ENCODE data around the gene PCAT7.

The PCAT7 gene

DNA sequence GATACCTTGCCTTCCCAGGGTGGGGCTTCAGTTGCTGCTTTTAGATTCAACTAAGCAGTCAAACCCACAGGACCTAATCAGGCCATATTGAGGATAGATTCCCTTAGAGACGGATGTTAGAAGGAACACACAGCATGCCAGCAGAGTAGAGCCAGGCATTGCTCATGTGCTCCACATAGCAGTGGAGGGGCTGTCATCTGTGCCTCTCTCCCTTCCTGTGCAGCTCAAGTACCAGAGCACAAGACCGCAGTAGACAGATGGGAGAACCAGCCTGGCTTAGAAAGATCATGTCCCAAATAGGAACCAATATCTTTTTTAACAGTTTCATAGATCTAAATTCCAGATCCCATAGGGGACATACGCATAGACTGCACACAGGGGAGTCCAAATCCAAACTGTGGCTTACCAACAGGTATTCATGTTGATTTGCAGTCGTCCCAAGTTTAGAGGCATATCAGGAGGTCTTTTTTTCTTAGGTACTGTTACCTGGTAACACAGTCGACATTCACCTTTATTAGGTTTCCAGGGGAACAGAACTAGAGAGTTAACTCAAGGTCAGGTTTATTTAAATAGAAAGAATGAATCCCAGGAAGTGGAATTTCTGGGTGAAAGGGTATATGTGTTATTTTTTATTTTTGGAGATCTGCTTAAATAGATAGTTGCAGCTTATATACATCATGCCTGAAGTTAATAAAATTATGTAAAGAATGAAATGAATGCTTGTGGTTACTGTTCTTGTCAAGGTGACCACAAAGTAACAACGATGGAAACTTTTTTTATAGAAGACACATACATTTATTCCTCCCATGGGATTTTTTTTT lies 43.5 kb upstream of the PCAT7 start:
- no peak overlapping the region for H2BK15ac ChIP-seq (ENCODE audit: low read depth, poor library complexity, severe bottlenecking)
- H2AK5ac ChIP-seq (ENCODE audit: low read length, severe bottlenecking): no peak overlapping the region
- no peaks in the 10 kb centered on the region for H3K27me3 ChIP-seq (ENCODE audit: control insufficient read depth in 1 of 2, insufficient read depth in 1 of 2, low read length in 2 of 2)
- H2BK5ac ChIP-seq (ENCODE audit: low read depth, low read length, poor library complexity, severe bottlenecking): no peak overlapping the region
- H2AFZ ChIP-seq (ENCODE audit: low read depth, low read length): no peak overlapping the region
- H3K36me3 ChIP-seq (ENCODE audit: control insufficient read depth in 1 of 2, insufficient read depth in 2 of 2, low read depth in 1 of 2, low read length in 2 of 2): no peaks in the 10 kb centered on the region
- no peak overlapping the region for H3K18ac ChIP-seq (ENCODE audit: low read depth in 1 of 2, low read length in 2 of 2)
- no peaks in the 10 kb centered on the region for H3K79me1 ChIP-seq (replicated peaks; ENCODE audit: low read length, poor library complexity, severe bottlenecking)
- H4K91ac ChIP-seq (ENCODE audit: low read length): no peak overlapping the region
- no peak overlapping the region for H3K23ac ChIP-seq (ENCODE audit: low read length in 2 of 2)
- H3K4me3 ChIP-seq (ENCODE audit: insufficient read depth in 1 of 2, low read depth in 1 of 2, low read length in 2 of 2): no peak overlapping the region
- H3K9ac ChIP-seq (ENCODE audit: low read length): no peak overlapping the region
- H3K9me3 ChIP-seq (ENCODE audit: control insufficient read depth, low read length): no peaks in the 10 kb centered on the region
- H2BK12ac ChIP-seq (ENCODE audit: low read length in 2 of 2): no peak overlapping the region
- no peak overlapping the region for H3K27ac ChIP-seq (ENCODE audit: low read length, poor library complexity, severe bottlenecking)
- H2BK120ac ChIP-seq (ENCODE audit: low read depth, low read length): no peak overlapping the region
- DNase-seq: no peak
- no peaks in the 10 kb centered on the region for H3K4me1 ChIP-seq (ENCODE audit: control insufficient read depth, insufficient read depth, low read depth, low read length)
- WGBS: 92% methylated on average over 5 of the region's 6 CpGs
- no peak overlapping the region for H4K8ac ChIP-seq (ENCODE audit: low read length)
- H3K4me2 ChIP-seq (ENCODE audit: low read length, poor library complexity, severe bottlenecking): no peak overlapping the region
- H3K4ac ChIP-seq (ENCODE audit: low read depth in 1 of 2, low read length in 2 of 2): no peak overlapping the region
- H3K14ac ChIP-seq (ENCODE audit: low read length in 2 of 2): no peak overlapping the region

DNA sequence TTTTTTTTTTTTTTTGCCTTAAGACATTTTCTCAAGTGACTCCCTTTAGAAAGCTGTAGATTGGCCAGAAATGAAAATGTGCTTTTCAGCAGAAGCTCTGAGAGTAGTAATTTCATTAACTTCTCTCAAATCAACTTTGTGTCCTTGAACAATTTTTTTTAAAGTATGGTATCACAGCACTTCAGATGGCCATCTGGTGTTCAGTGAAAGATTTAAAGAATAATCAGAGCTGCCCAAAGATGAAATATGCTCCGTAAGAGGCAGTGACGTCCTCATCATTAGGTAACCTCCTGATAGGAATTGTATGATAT lies 43.0 kb upstream of the PCAT7 start:
- no peak overlapping the region for H3K27ac ChIP-seq (ENCODE audit: low read length, poor library complexity, severe bottlenecking)
- no peak overlapping the region for H4K91ac ChIP-seq (ENCODE audit: low read length)
- no peak overlapping the region for H3K4me3 ChIP-seq (ENCODE audit: insufficient read depth in 1 of 2, low read depth in 1 of 2, low read length in 2 of 2)
- H3K4ac ChIP-seq (ENCODE audit: low read depth in 1 of 2, low read length in 2 of 2): no peak overlapping the region
- no peak overlapping the region for H3K18ac ChIP-seq (ENCODE audit: low read depth in 1 of 2, low read length in 2 of 2)
- H3K36me3 ChIP-seq (ENCODE audit: control insufficient read depth in 1 of 2, insufficient read depth in 2 of 2, low read depth in 1 of 2, low read length in 2 of 2): no peaks in the 10 kb centered on the region
- no peak overlapping the region for H2BK15ac ChIP-seq (ENCODE audit: low read depth, poor library complexity, severe bottlenecking)
- no peak overlapping the region for H2BK120ac ChIP-seq (ENCODE audit: low read depth, low read length)
- H3K4me2 ChIP-seq (ENCODE audit: low read length, poor library complexity, severe bottlenecking): no peak overlapping the region
- DNase-seq: no peak
- no peak overlapping the region for H2AK5ac ChIP-seq (ENCODE audit: low read length, severe bottlenecking)
- H3K4me1 ChIP-seq (ENCODE audit: control insufficient read depth, insufficient read depth, low read depth, low read length): no peaks in the 10 kb centered on the region
- no peak overlapping the region for H3K9ac ChIP-seq (ENCODE audit: low read length)
- H3K23ac ChIP-seq (ENCODE audit: low read length in 2 of 2): no peak overlapping the region
- 87% methylated on average over 2 of the region's 2 CpGs for WGBS
- H3K9me3 ChIP-seq (ENCODE audit: control insufficient read depth, low read length): no peaks in the 10 kb centered on the region
- no peak overlapping the region for H4K8ac ChIP-seq (ENCODE audit: low read length)
- no peaks in the 10 kb centered on the region for H3K79me1 ChIP-seq (replicated peaks; ENCODE audit: low read length, poor library complexity, severe bottlenecking)
- H3K14ac ChIP-seq (ENCODE audit: low read length in 2 of 2): no peak overlapping the region
- no peaks in the 10 kb centered on the region for H3K27me3 ChIP-seq (ENCODE audit: control insufficient read depth in 1 of 2, insufficient read depth in 1 of 2, low read length in 2 of 2)
- no peak overlapping the region for H2AFZ ChIP-seq (ENCODE audit: low read depth, low read length)
- H2BK12ac ChIP-seq (ENCODE audit: low read length in 2 of 2): no peak overlapping the region
- H2BK5ac ChIP-seq (ENCODE audit: low read depth, low read length, poor library complexity, severe bottlenecking): no peak overlapping the region

DNA sequence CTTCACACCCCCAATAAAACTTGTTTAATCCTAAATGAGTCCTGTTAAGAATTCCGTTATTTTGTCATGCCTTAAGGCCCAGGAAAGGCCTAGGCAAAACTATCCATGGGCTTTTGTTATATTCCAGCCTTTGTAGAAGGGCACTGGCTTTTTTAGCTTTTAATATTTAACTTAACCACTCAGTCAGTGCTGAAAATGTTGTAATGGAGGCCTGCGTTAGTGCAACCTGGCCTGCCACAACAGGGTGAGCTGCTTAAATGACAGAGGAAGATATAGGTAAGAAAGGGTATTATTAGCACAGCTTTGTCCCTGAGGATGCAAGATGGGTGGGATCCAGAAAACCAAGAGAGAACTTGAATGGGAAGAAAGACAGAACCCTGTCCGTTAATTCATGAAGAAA lies 40.2 kb upstream of the PCAT7 start:
- H3K9ac ChIP-seq (ENCODE audit: low read length): no peak overlapping the region
- no peak overlapping the region for H4K8ac ChIP-seq (ENCODE audit: low read length)
- no peak overlapping the region for H3K27ac ChIP-seq (ENCODE audit: low read length, poor library complexity, severe bottlenecking)
- H3K4me3 ChIP-seq (ENCODE audit: insufficient read depth in 1 of 2, low read depth in 1 of 2, low read length in 2 of 2): no peak overlapping the region
- no peak overlapping the region for H3K18ac ChIP-seq (ENCODE audit: low read depth in 1 of 2, low read length in 2 of 2)
- H2AK5ac ChIP-seq (ENCODE audit: low read length, severe bottlenecking): no peak overlapping the region
- whole genome bisulfite sequencing: 97% methylated on average over 3 of the region's 3 CpGs
- H3K27me3 ChIP-seq (ENCODE audit: control insufficient read depth in 1 of 2, insufficient read depth in 1 of 2, low read length in 2 of 2): no peaks in the 10 kb centered on the region
- no peaks in the 10 kb centered on the region for H3K4me1 ChIP-seq (ENCODE audit: control insufficient read depth, insufficient read depth, low read depth, low read length)
- no peak overlapping the region for H2BK15ac ChIP-seq (ENCODE audit: low read depth, poor library complexity, severe bottlenecking)
- no peak overlapping the region for H2BK120ac ChIP-seq (ENCODE audit: low read depth, low read length)
- no peak overlapping the region for H2AFZ ChIP-seq (ENCODE audit: low read depth, low read length)
- H2BK5ac ChIP-seq (ENCODE audit: low read depth, low read length, poor library complexity, severe bottlenecking): no peak overlapping the region
- no peaks in the 10 kb centered on the region for H3K79me1 ChIP-seq (replicated peaks; ENCODE audit: low read length, poor library complexity, severe bottlenecking)
- H3K9me3 ChIP-seq (ENCODE audit: control insufficient read depth, low read length): no peaks in the 10 kb centered on the region
- H2BK12ac ChIP-seq (ENCODE audit: low read length in 2 of 2): no peak overlapping the region
- H3K4me2 ChIP-seq (ENCODE audit: low read length, poor library complexity, severe bottlenecking): no peak overlapping the region
- H3K14ac ChIP-seq (ENCODE audit: low read length in 2 of 2): no peak overlapping the region
- H3K23ac ChIP-seq (ENCODE audit: low read length in 2 of 2): no peak overlapping the region
- H3K4ac ChIP-seq (ENCODE audit: low read depth in 1 of 2, low read length in 2 of 2): no peak overlapping the region
- H4K91ac ChIP-seq (ENCODE audit: low read length): no peak overlapping the region
- no peaks in the 10 kb centered on the region for H3K36me3 ChIP-seq (ENCODE audit: control insufficient read depth in 1 of 2, insufficient read depth in 2 of 2, low read depth in 1 of 2, low read length in 2 of 2)
- no peak for DNase-seq

DNA sequence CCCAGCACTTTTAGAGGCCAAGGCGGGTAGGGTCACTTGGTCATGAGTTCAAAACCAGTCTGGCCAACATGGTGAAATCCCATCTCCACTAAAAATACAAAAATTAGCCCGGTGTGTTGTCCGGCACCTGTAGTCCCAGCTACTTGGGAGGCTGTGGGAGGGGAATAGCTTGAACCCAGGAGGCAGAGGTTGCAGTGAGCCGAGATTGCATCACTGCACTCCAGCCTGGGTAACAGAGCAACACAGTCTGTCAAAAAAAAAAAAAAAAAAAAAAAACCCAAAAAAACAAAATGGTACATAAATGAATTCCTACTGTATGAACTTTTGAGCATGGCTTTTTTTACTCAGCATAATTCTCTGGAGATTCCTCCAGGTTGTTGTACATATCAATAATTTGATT lies 37.6 kb upstream of the PCAT7 start:
- Histone ChIP-seq H3K4me3 (ENCODE audit: insufficient read depth in 1 of 2, low read depth in 1 of 2, low read length in 2 of 2) (no peak overlapping the region), H3K18ac (ENCODE audit: low read depth in 1 of 2, low read length in 2 of 2) (no peak overlapping the region), H3K27me3 (ENCODE audit: control insufficient read depth in 1 of 2, insufficient read depth in 1 of 2, low read length in 2 of 2) (no peaks in the 10 kb centered on the region), H2AK5ac (ENCODE audit: low read length, severe bottlenecking) (no peak overlapping the region), H3K27ac (ENCODE audit: low read length, poor library complexity, severe bottlenecking) (no peak overlapping the region), H2AFZ (ENCODE audit: low read depth, low read length) (no peak overlapping the region), H3K4me2 (ENCODE audit: low read length, poor library complexity, severe bottlenecking) (no peak overlapping the region), H3K4me1 (ENCODE audit: control insufficient read depth, insufficient read depth, low read depth, low read length) (no peaks in the 10 kb centered on the region), H4K8ac (ENCODE audit: low read length) (no peak overlapping the region), H3K4ac (ENCODE audit: low read depth in 1 of 2, low read length in 2 of 2) (no peak overlapping the region), H2BK120ac (ENCODE audit: low read depth, low read length) (no peak overlapping the region), H3K9me3 (ENCODE audit: control insufficient read depth, low read length) (no peaks in the 10 kb centered on the region), H4K91ac (ENCODE audit: low read length) (no peak overlapping the region), H3K23ac (ENCODE audit: low read length in 2 of 2) (no peak overlapping the region), H3K36me3 (ENCODE audit: control insufficient read depth in 1 of 2, insufficient read depth in 2 of 2, low read depth in 1 of 2, low read length in 2 of 2) (no peaks in the 10 kb centered on the region), H3K14ac (ENCODE audit: low read length in 2 of 2) (no peak overlapping the region), H3K79me1 (replicated peaks; ENCODE audit: low read length, poor library complexity, severe bottlenecking) (no peaks in the 10 kb centered on the region), H3K9ac (ENCODE audit: low read length) (no peak overlapping the region), H2BK15ac (ENCODE audit: low read depth, poor library complexity, severe bottlenecking) (no peak overlapping the region), H2BK12ac (ENCODE audit: low read length in 2 of 2) (no peak overlapping the region), H2BK5ac (ENCODE audit: low read depth, low read length, poor library complexity, severe bottlenecking) (no peak overlapping the region)
- 100% methylated on average over 1 of the region's 4 CpGs for WGBS
- DNase-seq: no peak

Data from mesenchymal stem cell (in vitro differentiated cells and primary cell).